Right lung (tissue), 10 donors: Measurements from ENCODE around the gene VSTM2A. TPM values are rescaled to one million over a fixed set of nuclear protein-coding genes. Genes with fewer than 3 reads are reported as not detected.
"Not testable (repeated sequence)": the region's sequence is repeated elsewhere in the genome, so short reads cannot be mapped to it uniquely, and the experiment has no call there.

Experiments
- DNase-seq, 2 donors: peaks; one replicate each; pipeline ENCODE4 v3.0.0-alpha.2; 2013
- long read RNA-seq, 8 donors: transcript quantifications; one replicate each; lab custom pipeline, GENCODE V29; 2026
- polyA plus RNA-seq, 5 donors: library from polyadenylated mRNA; unstranded; fragments of 120-200 nt; gene quantifications; one replicate each; pipeline versions ENCODE4 v1.2.1 to v1.2.3, GENCODE V29; 2013; ENCODE audit warnings: inconsistent platforms in 1 of 5, low replicate concordance in 1 of 5; ENCODE audit not compliant: insufficient read length in 5 of 5, insufficient read depth in 1 of 5

The VSTM2A gene, protein sequence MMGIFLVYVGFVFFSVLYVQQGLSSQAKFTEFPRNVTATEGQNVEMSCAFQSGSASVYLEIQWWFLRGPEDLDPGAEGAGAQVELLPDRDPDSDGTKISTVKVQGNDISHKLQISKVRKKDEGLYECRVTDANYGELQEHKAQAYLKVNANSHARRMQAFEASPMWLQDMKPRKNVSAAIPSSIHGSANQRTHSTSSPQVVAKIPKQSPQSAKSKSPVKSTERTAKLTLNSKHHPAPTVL
- under 1 TPM; 0.08 to 0.37 (median 0.15) TPM for polyA plus RNA-seq
- long read RNA-seq, donor 1 = 0 reads
- long read RNA-seq, donor 2 = 0 reads
- long read RNA-seq, donor 3 = 0 reads
- long read RNA-seq, donor 4 = 0 reads
- long read RNA-seq, donor 5 = 0 reads
- long read RNA-seq, donor 6, partial matches to known transcripts = 0 of 1 reads
- long read RNA-seq, donor 6, other reads (novel, unspliced or antisense) = 0 of 1 reads
- long read RNA-seq, donor 7 = 0 reads
- long read RNA-seq, donor 8 = 0 reads

DNA sequence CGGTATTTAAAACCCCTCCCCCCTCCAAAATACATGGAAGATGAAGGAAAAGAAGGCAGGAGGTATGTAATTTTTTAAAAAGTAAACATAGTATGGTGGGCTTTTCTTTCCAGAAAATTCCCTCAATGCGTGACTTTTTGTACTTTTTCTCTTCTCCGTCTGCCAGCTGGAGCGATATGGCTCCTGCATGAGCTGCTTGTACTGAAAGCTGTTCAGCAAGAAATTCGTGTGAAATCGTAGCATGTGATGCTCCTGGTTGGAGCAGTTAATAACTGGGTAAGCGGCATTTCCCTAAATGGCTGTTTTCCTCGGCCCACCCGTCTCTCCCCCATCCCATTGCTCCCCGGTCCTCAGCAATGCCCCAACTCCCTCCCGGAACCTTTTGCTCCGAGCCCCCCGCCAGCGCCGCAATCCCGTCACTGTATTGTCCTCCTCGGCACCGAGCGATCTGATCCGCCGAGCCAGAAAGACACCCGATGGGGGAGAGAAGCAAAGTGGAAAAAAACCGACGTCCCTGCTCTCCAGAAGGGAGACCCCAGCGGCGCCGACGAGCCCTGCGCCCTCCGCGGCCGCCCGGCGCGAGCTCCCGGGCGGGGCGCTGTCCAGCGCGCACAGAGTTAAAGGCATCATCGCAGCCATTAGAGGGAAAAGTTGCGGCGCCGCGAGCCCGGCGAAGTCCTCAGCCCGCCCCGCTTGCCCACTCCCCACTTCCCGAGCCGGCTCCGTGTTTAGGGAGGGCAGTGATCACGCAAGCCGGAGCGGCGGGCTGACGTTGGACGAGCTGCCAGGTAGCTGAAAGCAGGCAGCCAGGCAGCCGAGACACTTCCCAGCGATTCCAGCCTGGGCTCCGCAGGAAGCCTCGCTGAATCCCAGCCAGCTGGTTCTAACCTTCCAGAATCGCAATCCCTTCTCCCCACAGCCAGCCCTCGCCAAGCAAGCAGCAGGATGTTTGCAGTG lies at the start of gene VSTM2A:
TSS of gene VSTM2A (plus strand) at position 707 of the 957 bp plus-strand sequence. CDS start 356 bp downstream, outside the sequence.
- DNase-seq = peak; percentile 15 to 18

GRCh38 chr7:54504531-54504930 lies 37.6 kb upstream of the VSTM2A start:
- DNase-seq = not testable (repeated sequence)

- DNase-seq = no peak
These were observed 12.6 kb upstream of the VSTM2A start for GRCh38 chr7:54529568-54529967.

- no peak for DNase-seq
These were observed 4.1 kb upstream of the VSTM2A start for GRCh38 chr7:54538122-54538521.

GRCh38 chr7:54543051-54543488 lies 895 bp downstream of the VSTM2A start:
- peak in 1 of 2 donors; percentile 38 for DNase-seq

- no peak for DNase-seq
These were observed 2.0 kb downstream of the VSTM2A start for GRCh38 chr7:54544149-54544526.

- DNase-seq = no peak
These were observed 2.5 kb downstream of the VSTM2A start for GRCh38 chr7:54544527-54545240.

GRCh38 chr7:54545241-54545563 lies 3.0 kb downstream of the VSTM2A start:
- DNase-seq = no peak

- DNase-seq = no peak
These were observed 4.2 kb downstream of the VSTM2A start for GRCh38 chr7:54546081-54546985.

DNA sequence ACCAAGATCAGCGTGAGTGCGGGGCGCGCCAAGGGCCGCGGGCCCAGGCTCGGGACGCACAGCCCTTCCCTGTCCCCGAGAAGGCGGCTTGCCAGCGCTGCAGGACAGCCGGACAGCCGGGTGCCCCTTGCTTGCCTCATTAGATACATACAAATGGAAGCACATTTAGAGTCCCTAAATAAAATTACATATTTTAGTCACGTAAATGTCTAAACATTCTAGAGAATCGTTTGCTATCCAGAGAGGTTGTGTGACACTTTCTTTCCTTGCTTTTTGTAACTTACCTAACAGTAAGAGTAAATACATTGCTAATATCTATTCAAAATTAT lies 4.8 kb downstream of the VSTM2A start:
- no peak for DNase-seq

GRCh38 chr7:54550471-54550870 lies 8.3 kb downstream of the VSTM2A start:
- DNase-seq = no peak

DNA sequence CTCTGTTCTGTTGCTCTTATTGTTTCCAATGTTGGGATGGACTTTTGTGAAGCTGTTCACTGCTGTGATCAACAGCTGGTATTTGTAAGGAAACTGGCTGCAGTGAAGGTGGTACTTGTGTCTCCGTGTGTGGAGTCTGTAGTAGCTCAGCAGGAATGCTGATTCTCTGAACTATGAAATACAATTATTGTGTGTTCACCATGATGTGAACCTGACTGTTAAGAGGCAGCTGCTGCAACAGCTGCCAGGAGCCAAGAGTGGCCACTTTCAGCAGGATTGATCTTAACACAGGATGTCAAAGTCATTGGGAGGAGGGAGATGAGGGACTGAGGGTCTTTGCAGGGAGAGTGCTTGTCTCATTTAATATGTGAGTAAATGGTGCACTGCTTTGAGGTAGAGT lies 13.9 kb downstream of the VSTM2A start:
- DNase-seq = no peak

- no peak for DNase-seq
These were observed 17.2 kb downstream of the VSTM2A start for GRCh38 chr7:54559401-54559800.

DNA sequence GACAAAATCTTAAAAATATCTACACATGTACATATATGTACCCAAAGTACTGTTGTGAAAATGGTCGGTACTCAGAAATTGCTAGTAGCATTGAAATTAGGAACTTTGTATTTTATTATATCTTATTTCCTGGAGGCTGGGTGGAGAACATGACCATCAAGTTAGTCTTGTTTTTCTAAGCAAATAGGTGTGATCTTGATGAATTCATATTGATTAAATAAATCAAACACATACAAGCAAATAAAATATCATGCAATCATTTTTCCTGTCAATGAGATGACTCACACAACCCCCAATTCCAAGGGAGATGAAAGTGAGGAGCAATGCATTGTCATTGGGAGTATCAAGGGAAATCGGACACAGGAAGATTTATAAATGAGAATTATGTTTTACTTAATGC lies 18.0 kb downstream of the VSTM2A start:
- DNase-seq = no peak

GRCh38 chr7:54560723-54561122 lies 18.5 kb downstream of the VSTM2A start:
- DNase-seq = no peak

DNA sequence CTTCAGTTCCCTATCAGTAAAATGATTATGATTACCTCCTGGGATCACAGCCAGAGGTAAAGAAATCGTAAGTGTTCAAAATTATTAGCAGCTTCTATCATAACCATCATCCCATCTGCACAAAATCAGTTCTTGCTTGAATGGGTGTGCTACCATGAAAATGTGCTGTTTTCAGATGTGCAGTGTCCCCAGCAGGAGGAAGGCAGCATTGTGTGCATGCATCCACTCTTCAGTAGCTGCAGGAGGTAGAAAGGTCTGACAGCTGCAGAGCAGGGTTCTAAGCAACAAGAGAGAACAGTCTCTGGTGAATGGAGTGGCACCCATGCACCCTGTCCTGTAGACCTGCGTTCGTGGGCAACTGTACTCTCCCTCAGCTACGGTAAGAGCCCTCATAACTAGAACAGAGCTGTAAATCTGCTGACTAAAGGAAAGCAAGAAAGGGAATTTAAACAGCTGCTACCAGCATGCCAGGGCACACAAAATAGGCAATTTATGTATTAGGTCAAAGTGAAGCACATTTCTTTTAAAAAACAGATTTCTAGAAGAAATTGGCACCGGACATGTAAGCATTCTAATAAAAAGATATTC lies 21.2 kb downstream of the VSTM2A start:
- no peak for DNase-seq

- no peak for DNase-seq
These were observed 23.3 kb downstream of the VSTM2A start for GRCh38 chr7:54565432-54565831.

GRCh38 chr7:54581511-54581910 lies 39.3 kb downstream of the VSTM2A start:
- DNase-seq = no peak

DNA sequence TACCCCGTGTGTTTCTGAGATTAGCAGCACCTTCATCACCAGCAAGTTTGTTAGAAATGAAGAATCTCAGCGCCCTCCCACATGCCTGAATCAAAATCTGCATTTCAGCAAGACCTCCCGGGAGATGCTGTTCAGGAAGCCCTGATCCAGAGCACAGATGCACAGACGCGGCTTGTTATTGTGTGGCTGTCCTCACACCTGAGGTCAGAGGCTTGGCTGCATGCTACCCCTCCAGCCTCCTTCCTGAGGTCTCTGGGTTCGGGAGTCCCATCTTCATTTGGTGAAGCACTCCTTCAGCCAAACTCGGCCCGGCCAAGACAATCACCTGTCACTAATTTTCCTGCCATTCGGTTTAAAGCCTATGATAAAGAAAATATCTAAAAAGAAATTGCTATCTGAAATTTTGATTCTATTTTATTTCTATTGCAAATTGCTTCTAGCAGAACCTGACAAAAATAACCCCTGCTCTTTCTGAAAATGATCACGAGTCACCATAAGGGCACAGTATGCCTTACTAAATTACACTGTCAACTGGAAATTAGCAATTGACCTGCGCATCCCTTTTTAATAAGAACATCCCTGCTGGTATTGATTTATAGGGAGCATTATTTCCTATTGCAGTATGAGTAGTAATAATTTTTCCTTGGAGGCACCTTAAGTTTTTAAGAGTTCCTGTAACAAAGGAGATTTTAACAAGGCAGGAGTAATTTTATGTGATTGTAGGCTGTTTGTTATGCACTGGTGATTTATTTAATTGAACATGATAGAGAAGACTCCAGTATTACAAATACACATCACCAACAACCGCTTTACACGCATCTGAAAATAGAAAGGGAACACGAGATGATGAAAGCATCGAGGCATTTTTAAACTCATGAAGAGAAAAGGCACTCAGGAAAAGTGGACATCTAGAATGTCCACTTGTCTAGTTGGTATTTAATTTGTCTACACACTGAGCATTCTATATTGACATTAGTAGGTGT lies 49.5 kb downstream of the VSTM2A start:
- no peak for DNase-seq
